Kasumi-1 (cell line): ENCODE data around the gene NINL.

Experiments
- DNase-seq, 2 experiments: peaks; one replicate each; lab custom pipeline; 2025; lab: John Stamatoyannopoulos, UW

The NINL gene

GRCh38 chr20:25499855-25500434, 85.4 kb downstream of the NINL start:
- DNase-seq = no peak

- no peak for DNase-seq
These were observed 86.3 kb downstream of the NINL start for GRCh38 chr20:25499031-25499430.

GRCh38 chr20:25498280-25498606, 87.1 kb downstream of the NINL start:
- no peak for DNase-seq

- no peak for DNase-seq
These were observed 87.6 kb downstream of the NINL start for GRCh38 chr20:25497586-25498279.

- DNase-seq = no peak
These were observed 88.3 kb downstream of the NINL start for GRCh38 chr20:25496968-25497401.

GRCh38 chr20:25496165-25496967, 89.0 kb downstream of the NINL start:
- DNase-seq = no peak

GRCh38 chr20:25495189-25495824, 90.0 kb downstream of the NINL start:
- no peak for DNase-seq

- DNase-seq = no peak
These were observed 90.7 kb downstream of the NINL start for GRCh38 chr20:25494506-25495188.

GRCh38 chr20:25493748-25494505, 91.4 kb downstream of the NINL start:
- DNase-seq = no peak

- no peak for DNase-seq
These were observed 92.2 kb downstream of the NINL start for GRCh38 chr20:25493137-25493536.

GRCh38 chr20:25491446-25492038, 93.8 kb downstream of the NINL start:
- DNase-seq = no peak

- no peak for DNase-seq
These were observed 94.5 kb downstream of the NINL start for GRCh38 chr20:25490656-25491445.

GRCh38 chr20:25489221-25489871, 96.0 kb downstream of the NINL start:
- DNase-seq = no peak

- DNase-seq = no peak
These were observed 97.4 kb downstream of the NINL start for GRCh38 chr20:25487975-25488374.

GRCh38 chr20:25487306-25487705, 98.0 kb downstream of the NINL start:
- DNase-seq = no peak

GRCh38 chr20:25486377-25486776, 99.0 kb downstream of the NINL start:
- DNase-seq = peak; percentile 16 to 18

GRCh38 chr20:25485872-25486271, 99.5 kb downstream of the NINL start:
- DNase-seq = no peak

GRCh38 chr20:25484911-25485511, 100.3 kb downstream of the NINL start:
- no peak for DNase-seq

- DNase-seq = no peak
These were observed 101.0 kb downstream of the NINL start for GRCh38 chr20:25484224-25484846.
